ENCODE data around the gene SIPA1L3.

The SIPA1L3 gene

GRCh38 chr19:38095411-38096308 lies 188.7 kb downstream of the SIPA1L3 start:
- no peak overlapping the region for H3K4me3 ChIP-seq (ENCODE audit: control insufficient read depth, low read depth, low read length)
- TF ChIP-seq, protein P1, sequence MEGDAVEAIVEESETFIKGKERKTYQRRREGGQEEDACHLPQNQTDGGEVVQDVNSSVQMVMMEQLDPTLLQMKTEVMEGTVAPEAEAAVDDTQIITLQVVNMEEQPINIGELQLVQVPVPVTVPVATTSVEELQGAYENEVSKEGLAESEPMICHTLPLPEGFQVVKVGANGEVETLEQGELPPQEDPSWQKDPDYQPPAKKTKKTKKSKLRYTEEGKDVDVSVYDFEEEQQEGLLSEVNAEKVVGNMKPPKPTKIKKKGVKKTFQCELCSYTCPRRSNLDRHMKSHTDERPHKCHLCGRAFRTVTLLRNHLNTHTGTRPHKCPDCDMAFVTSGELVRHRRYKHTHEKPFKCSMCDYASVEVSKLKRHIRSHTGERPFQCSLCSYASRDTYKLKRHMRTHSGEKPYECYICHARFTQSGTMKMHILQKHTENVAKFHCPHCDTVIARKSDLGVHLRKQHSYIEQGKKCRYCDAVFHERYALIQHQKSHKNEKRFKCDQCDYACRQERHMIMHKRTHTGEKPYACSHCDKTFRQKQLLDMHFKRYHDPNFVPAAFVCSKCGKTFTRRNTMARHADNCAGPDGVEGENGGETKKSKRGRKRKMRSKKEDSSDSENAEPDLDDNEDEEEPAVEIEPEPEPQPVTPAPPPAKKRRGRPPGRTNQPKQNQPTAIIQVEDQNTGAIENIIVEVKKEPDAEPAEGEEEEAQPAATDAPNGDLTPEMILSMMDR (IDR thresholded peaks at IDR 0.05; ENCODE audit: control insufficient read depth, insufficient read depth, low read depth, low read length, missing control alignments) = peak; percentile 82
- DNase-seq (ENCODE audit: low read depth) = peak; percentile 27

GRCh38 chr19:38099966-38100365 lies 193.0 kb downstream of the SIPA1L3 start:
- no peak for DNase-seq (ENCODE audit: low read depth)
- TF ChIP-seq, protein P1 (IDR thresholded peaks at IDR 0.05; ENCODE audit: control insufficient read depth, insufficient read depth, low read depth, low read length, missing control alignments) = no peak
- H3K4me3 ChIP-seq (ENCODE audit: control insufficient read depth, low read depth, low read length) = no peak overlapping the region

DNA sequence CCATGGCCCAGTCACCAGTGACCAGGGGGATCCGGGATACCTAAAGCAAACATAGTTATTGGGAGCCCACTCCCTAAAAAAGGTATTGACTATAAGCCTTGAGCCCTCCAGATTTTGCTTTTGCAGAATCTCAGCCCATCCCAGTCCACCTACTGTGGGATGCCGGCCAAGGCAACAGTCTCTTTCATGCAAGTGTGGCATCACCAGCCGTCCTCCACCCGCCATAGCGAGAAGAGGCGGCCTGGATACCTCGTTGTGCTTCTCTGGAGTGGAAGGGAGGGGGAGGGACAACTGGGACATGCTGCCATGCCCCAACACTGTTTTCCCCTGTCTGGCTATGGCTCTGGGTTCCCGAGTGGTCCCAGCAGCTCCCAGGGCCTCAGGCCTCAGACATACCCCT lies 193.6 kb downstream of the SIPA1L3 start:
- TF ChIP-seq, protein P1 (IDR thresholded peaks at IDR 0.05; ENCODE audit: control insufficient read depth, insufficient read depth, low read depth, low read length, missing control alignments) = no peak
- DNase-seq (ENCODE audit: low read depth) = no peak
- no peak overlapping the region for H3K4me3 ChIP-seq (ENCODE audit: control insufficient read depth, low read depth, low read length)

GRCh38 chr19:38101723-38102122 lies 194.7 kb downstream of the SIPA1L3 start:
- TF ChIP-seq, protein P1 (IDR thresholded peaks at IDR 0.05; ENCODE audit: control insufficient read depth, insufficient read depth, low read depth, low read length, missing control alignments) = no peak
- no peak for DNase-seq (ENCODE audit: low read depth)
- no peak overlapping the region for H3K4me3 ChIP-seq (ENCODE audit: control insufficient read depth, low read depth, low read length)

DNA sequence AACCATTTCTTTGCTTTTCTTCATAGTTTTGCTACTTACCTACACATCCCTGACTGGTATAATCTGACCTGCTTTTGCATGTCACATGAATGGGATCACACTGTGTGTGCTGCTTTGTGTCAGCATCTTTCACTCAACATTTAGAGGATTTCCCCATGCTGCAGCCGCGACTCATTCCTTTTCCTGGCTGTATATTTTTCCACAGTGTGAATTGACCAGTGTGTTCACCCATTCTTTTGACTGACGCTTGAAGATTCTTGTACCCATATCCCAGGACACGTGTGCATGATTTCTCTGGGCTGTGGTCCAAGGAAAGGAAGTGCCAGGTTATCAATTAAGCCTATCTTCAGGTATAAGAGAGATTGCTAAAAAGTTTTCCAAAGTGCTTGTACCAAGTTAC lies 198.6 kb downstream of the SIPA1L3 start:
- DNase-seq (ENCODE audit: low read depth) = no peak
- TF ChIP-seq, protein P1 (IDR thresholded peaks at IDR 0.05; ENCODE audit: control insufficient read depth, insufficient read depth, low read depth, low read length, missing control alignments) = no peak
- no peak overlapping the region for H3K4me3 ChIP-seq (ENCODE audit: control insufficient read depth, low read depth, low read length)

GRCh38 chr19:38107129-38107528 lies 200.1 kb downstream of the SIPA1L3 start:
- no peak overlapping the region for H3K4me3 ChIP-seq (ENCODE audit: control insufficient read depth, low read depth, low read length)
- TF ChIP-seq, protein P1 (IDR thresholded peaks at IDR 0.05; ENCODE audit: control insufficient read depth, insufficient read depth, low read depth, low read length, missing control alignments) = no peak
- DNase-seq (ENCODE audit: low read depth) = no peak

Data from AG09309 (cell line).